Esophagus muscularis mucosa (tissue), 4 donors: ENCODE results near the gene ZFYVE28.
"Not testable (repeated sequence)": the region's sequence is repeated elsewhere in the genome, so short reads cannot be mapped to it uniquely, and the experiment has no call there.

Experiments used
- CTCF ChIP-seq, 3 experiments: fragments of 200-600 bp in 2 of 3; fragments of 450-650 bp in 1 of 3; sonication (generic) in 2 of 3; IDR thresholded peaks; one replicate each; pipeline ENCODE4 v1.5.1; 2017 to 2019; ENCODE audit warnings: antibody characterized with exemption in 3 of 3, mild to moderate bottlenecking in 2 of 3, moderate library complexity in 1 of 3
- EP300 ChIP-seq: sonication (generic); formaldehyde crosslinking; IDR thresholded peaks from one replicate; pipeline ENCODE4 v1.6.1; 2017; ENCODE audit warnings: antibody characterized with exemption
- POLR2A ChIP-seq: fragments of 450-650 bp; IDR thresholded peaks from one replicate; pipeline ENCODE4 v1.6.1; 2017; ENCODE audit warnings: antibody characterized with exemption, moderate library complexity, mild to moderate bottlenecking, low read depth

DNA sequence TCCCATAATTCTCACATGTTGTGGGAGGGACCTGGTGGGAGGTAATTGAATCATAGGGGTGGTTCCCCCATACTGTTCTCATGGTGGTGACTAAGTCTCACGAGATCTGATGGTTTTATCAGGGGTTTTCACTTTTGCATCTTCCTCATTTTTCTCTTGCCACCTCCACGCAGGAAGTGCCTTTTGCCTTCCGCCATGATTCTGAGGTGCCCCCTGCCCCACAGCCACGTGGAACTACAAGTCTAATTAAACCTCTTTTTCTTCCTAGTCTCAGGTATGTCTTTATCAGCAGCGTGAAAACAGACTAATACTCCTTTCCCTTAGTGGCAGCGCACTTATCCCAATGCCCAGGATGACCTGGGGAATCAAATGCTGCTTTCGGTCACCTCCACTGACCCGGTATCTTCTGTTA lies 35.2 kb downstream of the ZFYVE28 start:
- TF ChIP-seq POLR2A; CTCF (IDR thresholded peaks at IDR 0.05); EP300: not testable (repeated sequence)
